Suprapubic skin (tissue), 4 donors: ENCODE measurements around the gene GPA33. TPM values are rescaled to one million over a fixed set of nuclear protein-coding genes. Genes with fewer than 3 reads are reported as not detected.
A peak's percentile ranks its signal among the peaks of the same experiment; 100 is the strongest.

Experiments used
- DNase-seq, 2 donors: peaks; one replicate each; pipeline ENCODE4 v3.0.0-alpha.2; 2019; ENCODE audit warnings: low spot score in 2 of 2
- H3K27ac ChIP-seq: fragments of 200-600 bp; sonication (generic); one replicate; pipeline ENCODE4 v1.5.1; 2019
- H3K27me3 ChIP-seq: fragments of 200-600 bp; sonication (generic); one replicate; pipeline ENCODE4 v1.5.1; 2019
- H3K36me3 ChIP-seq: fragments of 200-600 bp; sonication (generic); one replicate; pipeline ENCODE4 v1.5.1; 2019
- H3K4me1 ChIP-seq: fragments of 200-600 bp; sonication (generic); one replicate; pipeline ENCODE4 v1.5.1; 2019
- H3K4me3 ChIP-seq: fragments of 200-600 bp; sonication (generic); one replicate; pipeline ENCODE4 v1.5.1; 2019; ENCODE audit warnings: mild to moderate bottlenecking
- H3K9me3 ChIP-seq: fragments of 200-600 bp; sonication (generic); one replicate; pipeline ENCODE4 v1.5.1; 2019
- CTCF ChIP-seq, 2 donors: fragments of 200-600 bp in 1 of 2; fragments of 450-650 bp in 1 of 2; sonication (generic) in 1 of 2; IDR thresholded peaks; one replicate each; pipeline ENCODE4 v1.5.1; 2016 to 2019; ENCODE audit warnings: antibody characterized with exemption in 2 of 2, mild to moderate bottlenecking in 1 of 2, moderate library complexity in 1 of 2
- EP300 ChIP-seq: sonication (generic); formaldehyde crosslinking; IDR thresholded peaks from one replicate; pipeline ENCODE4 v1.6.1; 2017; ENCODE audit warnings: antibody characterized with exemption
- POLR2A ChIP-seq, 2 donors: fragments of 450-650 bp; IDR thresholded peaks; one replicate each; pipeline ENCODE4 v1.6.1; 2017; ENCODE audit warnings: antibody characterized with exemption in 2 of 2, mild to moderate bottlenecking in 2 of 2, moderate library complexity in 2 of 2
- POLR2AphosphoS5 ChIP-seq, 3 donors: sonication (generic); formaldehyde crosslinking; IDR thresholded peaks; one replicate each; pipeline ENCODE4 v1.6.1; 2017; ENCODE audit warnings: antibody characterized with exemption in 3 of 3
- WGBS: methylation state at CpG from one replicate; pipeline ENCODE4 v1.1.5; 2018; 5-methylcytosine and 5-hydroxymethylcytosine counted together
- total RNA-seq, 4 donors: library from RNA; depleted of rRNA; stranded (reverse); fragments of >200 nt; gene quantifications; one replicate each; pipeline ENCODE4 v1.1.0, GENCODE V29; 2016

Gene GPA33
- total RNA-seq, 4 donors from 2014 or later: 0.15 TPM; not detected in 3

GRCh38 chr1:167122568-167122967, 32.4 kb upstream of the GPA33 start:
- no peak for TF ChIP-seq CTCF (IDR thresholded peaks at IDR 0.05)
- TF ChIP-seq POLR2A (IDR thresholded peaks at IDR 0.05): no peak
- TF ChIP-seq POLR2AphosphoS5 (IDR thresholded peaks at IDR 0.05): no peak
- TF ChIP-seq EP300: no peak
- Histone ChIP-seq H3K27me3 (peaks cover 19% of the 10 kb centered on the region), H3K27ac (no peak overlapping the region), H3K4me3 (no peak overlapping the region), H3K9me3 (no peaks in the 10 kb centered on the region), H3K36me3 (no peaks in the 10 kb centered on the region), H3K4me1 (peaks cover 8% of the 10 kb centered on the region)
- DNase-seq: no peak
- WGBS: 89% methylated on average over 4 of the region's 4 CpGs

GRCh38 chr1:167122121-167122480, 31.9 kb upstream of the GPA33 start:
- H3K27ac ChIP-seq: no peak overlapping the region
- H3K27me3 ChIP-seq: peaks cover 15% of the 10 kb centered on the region
- H3K9me3 ChIP-seq: no peaks in the 10 kb centered on the region
- no peak for DNase-seq
- WGBS: 56% methylated on average over 5 of the region's 5 CpGs
- no peaks in the 10 kb centered on the region for H3K36me3 ChIP-seq
- no peak overlapping the region for H3K4me3 ChIP-seq
- TF ChIP-seq POLR2AphosphoS5 (IDR thresholded peaks at IDR 0.05): no peak
- TF ChIP-seq POLR2A (IDR thresholded peaks at IDR 0.05): no peak
- no peak for TF ChIP-seq EP300
- TF ChIP-seq CTCF (IDR thresholded peaks at IDR 0.05): no peak
- H3K4me1 ChIP-seq: peaks cover 8% of the 10 kb centered on the region

- Histone ChIP-seq H3K36me3 (no peaks in the 10 kb centered on the region), H3K9me3 (no peaks in the 10 kb centered on the region), H3K27me3 (peaks cover 10% of the 10 kb centered on the region), H3K4me3 (peak overlapping the region; percentile 41), H3K4me1 (peaks cover 8% of the 10 kb centered on the region), H3K27ac (no peak overlapping the region)
- WGBS: 38% methylated on average over 9 of the region's 47 CpGs
- TF ChIP-seq CTCF (IDR thresholded peaks at IDR 0.05) (no peak), POLR2AphosphoS5 (IDR thresholded peaks at IDR 0.05) (no peak), POLR2A (IDR thresholded peaks at IDR 0.05) (no peak), EP300 (no peak)
- DNase-seq: no peak
These were observed 31.4 kb upstream of the GPA33 start for GRCh38 chr1:167121375-167122120.

GRCh38 chr1:167120899-167121298, 30.7 kb upstream of the GPA33 start:
- Histone ChIP-seq H3K27ac (no peak overlapping the region), H3K27me3 (peaks cover 4% of the 10 kb centered on the region), H3K4me3 (peak overlapping the region; percentile 41), H3K9me3 (no peaks in the 10 kb centered on the region), H3K36me3 (no peaks in the 10 kb centered on the region), H3K4me1 (peaks cover 8% of the 10 kb centered on the region)
- TF ChIP-seq EP300: no peak
- no peak for TF ChIP-seq POLR2AphosphoS5 (IDR thresholded peaks at IDR 0.05)
- TF ChIP-seq CTCF (IDR thresholded peaks at IDR 0.05): no peak
- TF ChIP-seq POLR2A (IDR thresholded peaks at IDR 0.05): no peak
- WGBS: 52% methylated on average over 13 of the region's 13 CpGs
- no peak for DNase-seq

- WGBS: 93% methylated on average over 3 of the region's 3 CpGs
- Histone ChIP-seq H3K27me3 (peaks cover 9% of the 10 kb centered on the region), H3K4me1 (peaks cover 8% of the 10 kb centered on the region), H3K4me3 (no peak overlapping the region), H3K36me3 (no peaks in the 10 kb centered on the region), H3K9me3 (no peaks in the 10 kb centered on the region), H3K27ac (no peak overlapping the region)
- DNase-seq: no peak
- TF ChIP-seq CTCF (IDR thresholded peaks at IDR 0.05) (no peak), POLR2AphosphoS5 (IDR thresholded peaks at IDR 0.05) (no peak), EP300 (no peak), POLR2A (IDR thresholded peaks at IDR 0.05) (no peak)
These were observed 29.5 kb upstream of the GPA33 start for GRCh38 chr1:167119696-167120095.
